CD14-positive monocyte (primary cell): ENCODE data around the gene KLHL13. TPM values are rescaled to one million over a fixed set of nuclear protein-coding genes. Genes with fewer than 3 reads are reported as not detected.

Experiments used
- DNase-seq, 3 donors: peaks; one replicate each; pipeline ENCODE4 v3.0.0-alpha.2; 2011 to 2022
- H2AFZ ChIP-seq: 2 replicates; pipeline ENCODE4 v1.6.0; 2012; ENCODE audit warnings: mild to moderate bottlenecking, low read depth, low read length, inconsistent platforms; ENCODE audit not compliant: insufficient read depth, poor library complexity, severe bottlenecking
- H3K27ac ChIP-seq, 2 donors: 1 replicate in 1 of 2; 2 replicates in 1 of 2; pipeline ENCODE4 v1.5.1; 2012 to 2013; ENCODE audit warnings: low read length in 2 of 2, control low read depth in 1 of 2, inconsistent platforms in 1 of 2, low read depth in 1 of 2, mild to moderate bottlenecking in 1 of 2
- H3K27me3 ChIP-seq, 2 donors: one replicate each; pipeline versions ENCODE4 v1.6.0 to v1.6.1; 2011 to 2013; ENCODE audit warnings: low read length in 2 of 2; ENCODE audit not compliant: control insufficient read depth in 2 of 2, insufficient read depth in 2 of 2
- H3K36me3 ChIP-seq, 2 donors: replicated peaks in 1 of 2; 1 replicate in 1 of 2; 2 replicates in 1 of 2; pipeline versions ENCODE4 v1.5.1 to v1.6.1; 2012 to 2013; ENCODE audit warnings: low read length in 2 of 2, control low read depth in 1 of 2, inconsistent platforms in 1 of 2, mild to moderate bottlenecking in 1 of 2; ENCODE audit not compliant: insufficient read depth in 2 of 2, control insufficient read depth in 1 of 2
- H3K4me1 ChIP-seq, 2 donors: 1 replicate in 1 of 2; 2 replicates in 1 of 2; pipeline versions ENCODE4 v1.5.1 to v1.6.1; 2012 to 2013; ENCODE audit warnings: low read length in 2 of 2, control low read depth in 1 of 2, inconsistent platforms in 1 of 2, mild to moderate bottlenecking in 1 of 2, moderate library complexity in 1 of 2; ENCODE audit not compliant: insufficient read depth in 2 of 2, control insufficient read depth in 1 of 2
- H3K4me2 ChIP-seq: replicated peaks from 2 replicates; pipeline ENCODE3; 2012; ENCODE audit warnings: low read length, moderate library complexity, mild to moderate bottlenecking; ENCODE audit not compliant: poor library complexity, severe bottlenecking; ENCODE audit errors: extremely low read depth
- H3K4me3 ChIP-seq, 3 experiments: fragments of 200-600 bp in 1 of 3; sonication (generic) in 1 of 3; replicated peaks in 1 of 3; 1 replicate in 2 of 3; 2 replicates in 1 of 3; pipeline ENCODE4 v1.5.1; 2011 to 2013; ENCODE audit warnings: low read length in 3 of 3, mild to moderate bottlenecking in 3 of 3, control low read depth in 2 of 3, low read depth in 2 of 3, inconsistent platforms in 1 of 3, moderate library complexity in 1 of 3
- H3K79me2 ChIP-seq: 2 replicates; pipeline ENCODE4 v1.6.0; 2012; ENCODE audit warnings: mild to moderate bottlenecking, control low read depth, inconsistent platforms, low read length, moderate library complexity; ENCODE audit not compliant: insufficient read depth
- H3K9ac ChIP-seq: 2 replicates; pipeline ENCODE4 v1.6.0; 2017; ENCODE audit warnings: low read length, mild to moderate bottlenecking; ENCODE audit not compliant: insufficient read depth, poor library complexity, severe bottlenecking
- H3K9me3 ChIP-seq, 2 donors: replicated peaks in 1 of 2; 1 replicate in 1 of 2; 2 replicates in 1 of 2; pipeline versions ENCODE4 v1.5.1 to v1.6.1; 2012 to 2013; ENCODE audit warnings: low read length in 2 of 2, control low read depth in 1 of 2; ENCODE audit not compliant: control insufficient read depth in 1 of 2, insufficient read depth in 1 of 2
- H4K20me1 ChIP-seq: 2 replicates; pipeline ENCODE4 v1.6.0; 2012; ENCODE audit warnings: mild to moderate bottlenecking, low read length, control low read depth, moderate library complexity; ENCODE audit not compliant: insufficient read depth
- H3K27ac Mint-ChIP-seq, 7 donors: one replicate each; pipeline ENCODE4 v1.8.0; 2020; ENCODE audit warnings: mild to moderate bottlenecking in 7 of 7, mixed read lengths in 7 of 7, moderate library complexity in 6 of 7, inconsistent platforms in 2 of 7
- H3K27me3 Mint-ChIP-seq, 3 donors: one replicate each; pipeline ENCODE4 v1.8.0; 2021 to 2022; ENCODE audit warnings: low read depth in 3 of 3, mild to moderate bottlenecking in 3 of 3, mixed read lengths in 3 of 3, moderate library complexity in 3 of 3, inconsistent platforms in 1 of 3
- H3K36me3 Mint-ChIP-seq, 2 donors: one replicate each; pipeline ENCODE4 v1.8.0; 2020; ENCODE audit warnings: mixed read lengths in 2 of 2, inconsistent platforms in 1 of 2, mild to moderate bottlenecking in 1 of 2
- H3K4me1 Mint-ChIP-seq: one replicate; pipeline ENCODE4 v1.8.0; 2020; ENCODE audit warnings: mild to moderate bottlenecking, mixed read lengths
- H3K4me3 Mint-ChIP-seq, 2 donors: one replicate each; pipeline ENCODE4 v1.8.0; 2020; ENCODE audit warnings: mild to moderate bottlenecking in 2 of 2, mixed read lengths in 2 of 2, moderate library complexity in 1 of 2
- H3K9me3 Mint-ChIP-seq, 7 donors: one replicate each; pipeline ENCODE4 v1.8.0; 2020 to 2022; ENCODE audit warnings: mixed read lengths in 7 of 7, mild to moderate bottlenecking in 6 of 7, moderate library complexity in 6 of 7, inconsistent platforms in 2 of 7
- WGBS: methylation state at CpG from one replicate; pipeline ENCODE4 v1.1.5; 2013; ENCODE audit warnings: missing lambda C conversion rate; ENCODE audit not compliant: insufficient coverage; 5-methylcytosine and 5-hydroxymethylcytosine counted together
- intact Hi-C, 2 donors: fragments of 100-400 bp; cut with micrococcal nuclease; formaldehyde crosslinking; loops; one replicate each; pipeline versions ENCODE4 v1.15.0 to v1.15.1; 2023
- polyA plus RNA-seq, 3 donors: library from polyadenylated mRNA; depleted of rRNA in 1 of 3; unstranded in 2 of 3; stranded (reverse) in 1 of 3; fragments of 300-500 nt in 2 of 3; fragments of >200 nt in 1 of 3; fragmentation: Illumina TruSeq in 2 of 3; gene quantifications; 1 replicate in 2 of 3; 2 replicates in 1 of 3; pipeline ENCODE4 v1.2.3, GENCODE V29; 2012 to 2021
- TF ChIP-seq, protein P1 (sequence below): fragments of 200-600 bp; IDR thresholded peaks from one replicate; pipeline ENCODE4 v1.8.0; 2022; ENCODE audit warnings: antibody characterized with exemption, mild to moderate bottlenecking

The KLHL13 gene
- polyA plus RNA-seq, 3 donors: 0.05 to 0.41 (median 0.10) TPM

DNA sequence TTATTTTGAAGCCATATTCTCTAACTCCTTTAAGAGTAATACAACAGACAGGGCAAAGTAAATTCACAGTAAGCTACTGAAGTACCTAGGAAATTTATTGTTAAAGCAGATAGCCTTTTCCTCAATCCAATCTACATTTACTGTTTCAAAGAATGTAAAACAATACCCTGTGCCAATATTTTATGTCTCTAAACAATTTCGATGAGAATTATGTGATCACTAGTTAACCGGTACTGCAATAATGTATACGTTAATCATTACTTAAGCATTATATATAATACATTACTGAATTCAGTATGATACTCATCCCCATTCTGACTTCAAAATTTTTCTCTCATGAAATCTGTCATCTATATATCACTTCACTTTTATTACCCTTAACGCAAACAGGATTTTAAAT is 28.5 kb downstream of the KLHL13 start:
- WGBS: no CpG with 5 or more reads among the region's 4 CpGs
- no peak overlapping the region for H3K9ac ChIP-seq
- Mint-ChIP-seq H3K4me3 (no peak overlapping the region), H3K9me3 (peaks cover 4 to 13% (median 7%) of the 10 kb centered on the region in 7 donors), H3K27me3 (no peaks in the 10 kb centered on the region), H3K4me1 (no peaks in the 10 kb centered on the region), H3K36me3 (peaks cover 0 to 2% of the 10 kb centered on the region in 2 donors), H3K27ac (no peak overlapping the region)
- no peaks in the 10 kb centered on the region for H3K4me1 ChIP-seq
- H3K27me3 ChIP-seq: no peaks in the 10 kb centered on the region
- H4K20me1 ChIP-seq: no peaks in the 10 kb centered on the region
- DNase-seq: no peak
- H3K79me2 ChIP-seq: no peaks in the 10 kb centered on the region
- H3K4me2 ChIP-seq: no peak overlapping the region
- no peak overlapping the region for H3K4me3 ChIP-seq
- H3K27ac ChIP-seq: no peak overlapping the region
- no peaks in the 10 kb centered on the region for H3K9me3 ChIP-seq
- H2AFZ ChIP-seq: no peak overlapping the region
- intact Hi-C loops: no loop called here
- TF ChIP-seq, protein P1, sequence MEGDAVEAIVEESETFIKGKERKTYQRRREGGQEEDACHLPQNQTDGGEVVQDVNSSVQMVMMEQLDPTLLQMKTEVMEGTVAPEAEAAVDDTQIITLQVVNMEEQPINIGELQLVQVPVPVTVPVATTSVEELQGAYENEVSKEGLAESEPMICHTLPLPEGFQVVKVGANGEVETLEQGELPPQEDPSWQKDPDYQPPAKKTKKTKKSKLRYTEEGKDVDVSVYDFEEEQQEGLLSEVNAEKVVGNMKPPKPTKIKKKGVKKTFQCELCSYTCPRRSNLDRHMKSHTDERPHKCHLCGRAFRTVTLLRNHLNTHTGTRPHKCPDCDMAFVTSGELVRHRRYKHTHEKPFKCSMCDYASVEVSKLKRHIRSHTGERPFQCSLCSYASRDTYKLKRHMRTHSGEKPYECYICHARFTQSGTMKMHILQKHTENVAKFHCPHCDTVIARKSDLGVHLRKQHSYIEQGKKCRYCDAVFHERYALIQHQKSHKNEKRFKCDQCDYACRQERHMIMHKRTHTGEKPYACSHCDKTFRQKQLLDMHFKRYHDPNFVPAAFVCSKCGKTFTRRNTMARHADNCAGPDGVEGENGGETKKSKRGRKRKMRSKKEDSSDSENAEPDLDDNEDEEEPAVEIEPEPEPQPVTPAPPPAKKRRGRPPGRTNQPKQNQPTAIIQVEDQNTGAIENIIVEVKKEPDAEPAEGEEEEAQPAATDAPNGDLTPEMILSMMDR: no peak
- H3K36me3 ChIP-seq: no peaks in the 10 kb centered on the region

DNA sequence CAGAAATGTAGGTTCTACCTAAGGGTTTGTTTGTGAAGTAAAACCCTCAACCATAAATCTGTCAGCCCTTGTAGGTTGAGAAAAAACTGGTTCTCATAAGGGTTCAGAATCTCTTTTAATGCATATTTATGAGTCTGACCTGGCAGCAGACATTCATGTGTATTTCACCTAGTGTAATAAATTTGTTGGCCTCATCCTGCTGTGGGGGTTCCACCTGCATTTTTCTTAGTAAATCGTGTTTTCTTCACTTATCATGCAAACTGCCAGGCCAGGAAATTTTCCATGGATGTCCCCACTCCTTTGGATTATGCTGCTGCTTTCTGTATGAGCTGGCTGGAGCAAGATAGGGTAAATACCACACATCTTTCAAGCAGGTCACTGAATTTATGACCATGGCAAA is 42.4 kb downstream of the KLHL13 start:
- DNase-seq: no peak
- no peak overlapping the region for H3K4me3 ChIP-seq
- no peaks in the 10 kb centered on the region for H3K79me2 ChIP-seq
- intact Hi-C loops: no loop called here
- H3K9ac ChIP-seq: no peak overlapping the region
- Mint-ChIP-seq H3K4me3 (no peak overlapping the region), H3K27me3 (peaks cover 0 to 2% (median 0%) of the 10 kb centered on the region in 3 donors), H3K4me1 (peaks cover 12% of the 10 kb centered on the region), H3K36me3 (no peaks in the 10 kb centered on the region), H3K27ac (no peak overlapping the region), H3K9me3 (peaks cover 0 to 11% (median 5%) of the 10 kb centered on the region in 7 donors)
- no peak overlapping the region for H3K4me2 ChIP-seq
- H3K36me3 ChIP-seq: no peaks in the 10 kb centered on the region
- no peaks in the 10 kb centered on the region for H3K27me3 ChIP-seq
- no CpG with 5 or more reads among the region's 1 CpG for WGBS
- no peaks in the 10 kb centered on the region for H3K4me1 ChIP-seq
- H3K27ac ChIP-seq: no peak overlapping the region
- no peaks in the 10 kb centered on the region for H3K9me3 ChIP-seq
- no peaks in the 10 kb centered on the region for H4K20me1 ChIP-seq
- no peak overlapping the region for H2AFZ ChIP-seq
- TF ChIP-seq, protein P1: no peak
